Cardiac septum (tissue), 1 donor: ENCODE measurements around the gene IGSF23. TPM values are rescaled to one million over a fixed set of nuclear protein-coding genes. Genes with fewer than 3 reads are reported as not detected.
"Not testable (repeated sequence)": the region's sequence is repeated elsewhere in the genome, so short reads cannot be mapped to it uniquely, and the experiment has no call there.

Source experiments
- DNase-seq: peaks from one replicate; pipeline ENCODE4 v3.0.0-alpha.2; 2020; ENCODE audit warnings: low spot score
- intact Hi-C: fragments of 100-400 bp; cut with DNase I; formaldehyde crosslinking; loops from one replicate; pipeline ENCODE4 v1.14.0; 2022
- total RNA-seq: library from RNA; stranded (reverse); fragmentation: NEBNext Ultra II Directional; extraction: Animal tissue kit (Norgen Biotek cat#: 25700); gene quantifications from one replicate; pipeline ENCODE4 v1.2.1, GENCODE V29; 2021
- donor health status: DM: no; HTN: no; CAD: no.

Gene IGSF23
- total RNA-seq, 1 donor from 2014 or later, result not detected

DNA sequence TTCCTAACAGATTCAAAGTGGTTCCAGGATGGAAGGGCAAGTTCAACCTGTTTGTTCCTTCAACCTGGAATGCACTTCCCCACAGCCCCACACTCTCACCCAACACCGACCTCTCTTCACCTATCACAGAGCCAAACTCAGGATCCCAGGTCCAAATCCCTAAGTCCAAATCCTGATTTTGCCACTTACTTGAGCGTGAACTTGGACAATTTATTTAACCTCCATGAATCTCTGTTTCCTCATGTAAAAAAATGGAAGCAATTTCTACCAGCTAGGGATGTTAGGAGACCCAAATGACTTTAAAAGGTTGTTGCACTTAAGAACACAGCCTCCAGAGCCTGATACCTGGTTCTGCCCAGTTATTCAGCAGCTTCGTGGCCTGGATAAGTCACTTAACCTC lies 5.4 kb upstream of the IGSF23 start:
- no peak for DNase-seq
- intact Hi-C loops, result no loop called here

DNA sequence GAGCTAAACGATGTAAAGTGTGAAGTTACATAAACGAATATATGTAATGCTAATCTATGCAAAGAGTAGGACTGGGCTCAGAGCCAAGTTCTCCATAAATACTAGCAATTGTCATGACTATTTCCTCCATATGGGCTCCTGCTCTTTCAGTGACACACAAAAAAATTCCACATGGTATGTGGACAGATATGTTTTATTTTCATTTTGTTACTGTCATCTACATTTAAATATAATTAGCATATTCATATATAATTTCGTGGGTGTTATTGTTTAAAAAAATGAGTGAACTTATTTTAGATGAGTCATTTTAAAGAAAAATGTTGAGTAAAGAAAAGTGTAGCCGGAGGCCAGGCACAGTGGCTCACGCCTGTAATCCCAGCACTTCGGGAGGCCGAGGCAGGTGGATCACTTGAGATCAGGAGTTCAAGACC lies 5.0 kb upstream of the IGSF23 start:
- intact Hi-C loops, result no loop called here
- DNase-seq, result no peak

DNA sequence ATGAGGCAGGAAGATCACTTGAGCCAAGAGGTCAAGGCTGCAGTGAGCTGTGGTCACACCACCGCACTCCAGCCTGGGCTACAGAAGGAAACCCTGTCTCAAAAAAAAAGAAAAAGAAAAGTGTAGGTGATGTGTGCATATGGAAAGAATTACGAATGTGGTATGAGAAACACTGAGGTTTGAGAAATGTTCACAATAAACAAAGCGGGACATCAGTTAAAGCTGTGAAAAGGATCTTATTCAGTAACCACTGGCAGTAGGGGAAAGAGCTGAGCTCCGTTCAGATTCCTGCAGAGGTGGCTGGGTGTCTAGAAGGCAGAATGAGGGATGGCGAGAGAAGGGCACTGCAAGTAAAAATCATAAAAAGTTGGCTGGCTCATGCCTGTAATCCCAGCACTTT lies 4.1 kb upstream of the IGSF23 start:
- intact Hi-C loops, result no loop called here

DNA sequence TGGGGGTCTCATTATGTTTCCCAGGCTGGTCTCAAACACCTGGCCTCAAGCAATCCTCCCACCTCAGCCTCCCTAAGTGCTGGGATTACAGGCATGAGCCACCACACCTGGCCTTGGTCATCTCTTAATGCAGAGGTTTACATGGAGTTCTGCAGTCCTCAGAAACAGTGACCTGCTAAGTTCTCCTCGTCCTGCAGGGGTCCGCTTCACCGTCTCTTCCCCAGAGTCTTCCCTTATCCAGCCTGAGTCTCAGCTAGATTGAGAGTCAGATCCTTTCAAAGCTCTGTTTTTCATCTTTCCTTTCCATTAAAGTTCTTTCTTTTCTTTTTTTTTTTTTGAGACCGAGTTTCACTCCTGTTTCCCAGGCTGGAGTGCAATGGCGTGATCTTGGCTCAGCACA lies 2.9 kb upstream of the IGSF23 start:
- intact Hi-C loops, result not testable (repeated sequence)

More for the DNA sequence above, 4.1 kb upstream of the IGSF23 start:
- DNase-seq, result no peak

DNA sequence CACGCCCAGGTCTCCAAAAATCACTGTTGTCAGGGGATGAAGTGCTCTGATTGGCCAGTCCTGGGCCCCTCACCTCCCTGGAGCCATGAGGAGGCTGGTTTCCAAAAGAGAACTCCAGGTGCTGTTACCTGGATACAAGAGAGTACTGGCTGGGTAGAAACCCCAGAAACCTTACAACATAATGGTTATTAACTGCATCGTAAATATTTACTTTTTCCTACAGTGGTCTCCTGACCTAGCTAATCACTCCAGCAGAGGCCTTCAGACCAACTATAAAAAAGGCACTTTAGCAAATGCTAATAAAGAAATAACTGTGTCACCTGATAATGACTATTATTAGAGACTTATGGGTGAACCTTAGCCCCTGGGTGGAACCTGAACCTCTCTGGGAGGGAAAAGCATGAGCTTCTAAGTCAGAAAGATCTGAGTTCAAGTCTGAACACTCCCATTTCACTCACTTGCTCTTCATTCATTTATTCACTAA lies 1.5 kb upstream of the IGSF23 start:
- intact Hi-C loops, result no loop called here
- no peak for DNase-seq

More for the DNA sequence above, 2.9 kb upstream of the IGSF23 start:
- DNase-seq, result not testable (repeated sequence)

DNA sequence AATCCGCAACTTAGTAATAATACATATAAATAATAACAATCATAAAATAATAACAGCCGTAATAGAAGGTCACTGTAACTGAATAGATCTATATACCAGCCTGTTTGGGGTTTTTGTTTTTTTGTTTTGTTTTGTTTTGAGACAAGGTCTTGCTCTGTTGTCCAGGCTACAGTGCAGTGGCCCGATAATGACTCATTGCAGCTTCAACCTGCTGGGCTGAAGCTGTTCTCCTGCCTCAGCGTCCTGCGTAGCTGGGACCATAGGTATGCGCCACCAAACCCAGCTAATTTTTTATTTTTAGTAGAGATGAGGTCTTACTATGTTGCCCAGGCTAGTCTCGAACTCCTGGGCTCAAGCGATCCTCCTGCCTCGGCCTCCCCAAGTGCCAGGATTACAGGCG lies 950 bp downstream of the IGSF23 start:
- DNase-seq, result no peak
- intact Hi-C loops, result no loop called here

DNA sequence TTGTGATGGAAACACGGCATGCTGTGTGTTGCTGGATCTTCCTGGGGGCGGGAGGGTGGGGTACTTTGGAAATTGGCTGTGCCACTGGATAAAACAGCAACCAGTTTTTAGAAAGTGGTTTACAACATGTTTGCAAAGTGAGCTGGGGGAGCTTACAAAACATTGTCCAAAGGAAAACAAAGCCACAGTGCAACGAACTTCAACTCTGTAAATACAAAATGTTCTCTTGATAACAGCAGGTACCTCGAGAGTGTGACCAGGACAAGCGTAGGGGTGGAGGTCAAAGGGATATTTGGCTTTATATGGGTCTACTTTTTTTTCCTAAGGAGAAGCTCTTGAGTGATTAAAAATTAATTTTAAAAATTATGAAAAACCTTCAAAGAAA lies 2.5 kb downstream of the IGSF23 start:
- intact Hi-C loops, result no loop called here
- DNase-seq, result no peak

DNA sequence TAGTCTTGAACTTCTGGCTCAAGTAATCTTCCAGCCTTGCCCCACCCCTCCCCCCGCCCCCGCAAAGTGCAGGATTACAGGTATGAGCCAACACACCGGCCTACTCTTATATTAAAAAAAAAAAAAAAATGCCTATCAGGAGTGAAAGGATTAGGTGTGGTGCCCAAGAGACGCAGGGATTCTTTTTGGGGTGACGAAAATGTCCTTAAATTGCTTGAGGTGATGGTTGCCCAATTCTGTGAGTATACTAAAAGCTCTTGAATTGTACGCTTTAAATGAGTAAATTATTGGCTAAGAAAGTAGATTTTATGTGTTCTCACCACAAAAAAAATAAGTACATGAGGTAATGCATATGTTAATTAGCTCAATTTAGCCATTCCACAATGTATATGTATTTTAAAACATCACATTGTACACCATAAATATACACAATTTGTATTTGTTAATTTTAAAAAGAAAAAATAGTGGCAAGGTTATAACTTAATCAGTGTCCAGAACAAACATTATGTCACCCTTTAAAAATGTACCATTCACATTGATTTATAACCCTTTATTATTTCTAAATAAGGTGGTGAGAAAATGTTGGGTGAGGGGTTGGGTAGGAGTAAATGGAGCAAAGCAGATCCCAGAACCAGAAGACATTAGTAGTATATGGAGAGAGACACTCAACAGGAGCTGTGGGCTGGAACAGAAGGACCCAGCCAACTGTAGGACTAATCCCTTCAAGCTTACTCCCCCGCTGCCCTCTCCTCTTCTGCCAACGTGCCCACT lies 3.9 kb downstream of the IGSF23 start:
- intact Hi-C loops, result no loop called here
- no peak for DNase-seq

DNA sequence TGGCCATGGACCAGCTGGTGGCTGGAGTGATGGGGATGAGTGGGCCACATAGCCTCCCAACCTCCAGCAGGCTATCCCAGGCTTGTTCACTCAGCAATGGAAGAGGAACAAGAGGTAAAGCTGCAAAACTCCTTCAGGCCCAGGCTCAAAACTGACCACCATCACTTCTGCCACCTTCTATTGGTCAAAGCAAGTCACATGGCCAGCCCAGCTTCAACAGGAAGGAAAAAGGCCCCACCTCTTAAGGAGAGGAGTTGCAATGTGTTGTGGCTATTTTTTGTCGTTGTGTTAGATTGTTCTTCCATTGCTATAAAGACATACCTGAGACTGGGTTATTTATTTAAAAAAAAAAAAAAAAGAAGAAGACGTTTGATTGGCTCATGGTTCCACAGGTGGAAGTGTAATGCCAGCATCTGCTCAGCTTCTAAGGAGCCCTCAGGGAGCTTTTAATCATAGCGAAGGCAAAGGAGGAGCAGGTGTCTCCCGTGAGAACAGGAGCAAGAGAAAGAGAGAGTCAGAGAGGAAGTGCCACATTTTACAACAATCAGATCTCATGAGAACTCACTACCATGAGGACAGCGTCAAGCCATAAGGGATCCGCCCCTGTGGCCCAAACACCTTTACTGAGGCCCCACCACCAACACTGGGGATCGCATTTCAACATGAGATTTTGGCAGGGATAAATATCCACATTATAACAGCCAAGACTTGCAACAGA lies 5.4 kb downstream of the IGSF23 start:
- no peak for DNase-seq
- intact Hi-C loops, result no loop called here

DNA sequence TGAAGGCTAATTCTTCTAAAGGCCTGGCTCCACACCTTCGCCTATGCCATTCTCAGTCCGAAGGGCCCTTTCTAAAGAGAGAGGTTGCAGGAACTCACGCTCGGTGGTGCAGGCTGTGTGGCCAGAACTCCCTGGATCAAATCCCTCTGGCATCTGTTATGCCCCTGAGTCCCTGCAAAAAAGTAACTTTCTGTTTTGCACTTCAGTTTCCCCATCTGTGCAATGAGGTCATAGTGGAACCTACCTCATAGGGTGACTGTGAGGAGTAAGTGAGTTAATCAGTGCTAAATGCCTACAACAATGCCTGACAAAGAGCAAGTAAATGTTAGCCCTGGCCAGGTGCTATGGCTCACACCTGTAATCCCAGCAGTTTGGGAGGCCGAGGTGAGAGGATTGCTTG lies 7.3 kb downstream of the IGSF23 start:
- intact Hi-C loops, result no loop called here
- no peak for DNase-seq

DNA sequence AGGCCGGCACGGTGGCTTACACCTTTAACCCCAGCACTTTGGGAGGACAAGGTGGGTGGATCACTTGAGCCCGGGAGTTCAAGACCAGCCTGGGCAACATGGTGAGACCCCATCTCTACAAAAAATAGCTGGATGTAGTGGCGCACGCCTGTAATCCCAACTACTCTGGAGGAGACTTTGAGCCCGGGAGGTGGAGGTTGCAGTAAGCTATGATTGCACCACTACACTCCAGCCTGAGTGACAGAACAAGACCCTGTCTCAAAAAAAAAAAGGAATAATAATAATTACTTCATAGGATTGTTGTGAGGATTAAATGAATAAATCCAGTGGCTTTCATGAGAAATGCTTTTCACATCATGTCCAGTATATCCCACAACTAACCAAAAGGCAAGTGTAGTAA lies 8.0 kb downstream of the IGSF23 start:
- no peak for DNase-seq
- intact Hi-C loops, result no loop called here

DNA sequence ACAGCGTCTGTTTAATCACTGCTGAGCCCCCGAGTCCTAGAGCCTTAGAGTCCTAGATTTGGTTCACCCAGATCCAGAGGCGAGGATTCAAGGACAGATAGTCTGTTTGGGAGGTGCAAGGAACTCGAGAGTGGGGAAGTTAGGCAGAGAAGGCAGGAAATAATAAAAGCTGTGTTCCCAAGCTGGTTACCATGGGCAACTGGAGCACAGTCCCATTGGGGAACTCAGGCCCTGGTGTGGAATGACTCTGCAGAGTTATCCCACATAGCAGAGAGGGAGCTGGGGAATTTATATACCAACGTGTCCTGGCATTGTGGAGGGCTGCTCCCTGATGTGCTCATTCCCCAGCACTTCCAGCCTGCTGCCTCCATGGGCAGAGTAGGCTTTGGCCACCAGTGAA lies 9.7 kb downstream of the IGSF23 start:
- intact Hi-C loops, result no loop called here
- no peak for DNase-seq

DNA sequence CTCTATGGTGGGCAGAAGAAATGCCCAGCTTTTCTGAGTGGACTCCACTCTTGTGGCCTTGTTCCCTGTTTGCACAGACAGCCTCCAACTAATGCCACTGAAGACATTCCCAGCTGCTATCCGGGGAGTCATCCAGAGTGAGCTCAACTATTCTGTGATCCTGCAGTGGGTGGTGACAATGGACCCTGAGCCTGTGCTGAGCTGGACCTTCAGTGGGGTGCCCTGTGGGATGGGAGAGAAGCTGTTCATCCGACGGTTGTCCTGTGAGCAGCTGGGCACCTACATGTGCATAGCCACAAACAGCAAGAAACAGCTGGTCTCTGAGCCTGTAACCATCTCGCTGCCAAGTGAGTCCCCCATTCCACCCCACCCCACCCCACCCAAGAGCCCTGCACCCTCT lies 10.3 kb downstream of the IGSF23 start:
- DNase-seq, result no peak
- intact Hi-C loops, result no loop called here

DNA sequence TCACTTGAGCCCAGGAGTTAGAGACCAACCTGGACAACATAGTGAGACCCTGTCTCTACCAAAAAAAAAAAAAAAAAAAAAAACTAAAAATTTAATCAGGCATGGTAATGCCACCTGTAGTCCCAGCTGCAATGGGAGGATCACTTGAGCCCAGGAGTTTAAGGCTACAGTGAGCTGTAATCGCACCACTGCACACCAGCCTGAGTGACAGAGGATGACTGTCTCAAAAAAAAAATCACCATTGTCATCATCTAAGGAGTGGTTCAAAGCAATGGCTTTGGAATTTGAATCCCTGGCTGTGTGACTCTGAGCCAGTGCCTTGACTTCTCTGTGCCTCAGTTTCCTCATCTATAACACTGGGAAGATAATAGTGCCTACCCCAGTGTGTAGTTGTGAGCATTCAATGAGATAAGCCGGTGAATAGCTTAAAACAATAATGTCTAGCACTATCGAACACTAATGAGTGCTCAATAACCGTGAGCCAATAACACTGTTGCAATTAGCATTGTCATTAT lies 11.5 kb downstream of the IGSF23 start:
- DNase-seq, result no peak
- intact Hi-C loops, result no loop called here

DNA sequence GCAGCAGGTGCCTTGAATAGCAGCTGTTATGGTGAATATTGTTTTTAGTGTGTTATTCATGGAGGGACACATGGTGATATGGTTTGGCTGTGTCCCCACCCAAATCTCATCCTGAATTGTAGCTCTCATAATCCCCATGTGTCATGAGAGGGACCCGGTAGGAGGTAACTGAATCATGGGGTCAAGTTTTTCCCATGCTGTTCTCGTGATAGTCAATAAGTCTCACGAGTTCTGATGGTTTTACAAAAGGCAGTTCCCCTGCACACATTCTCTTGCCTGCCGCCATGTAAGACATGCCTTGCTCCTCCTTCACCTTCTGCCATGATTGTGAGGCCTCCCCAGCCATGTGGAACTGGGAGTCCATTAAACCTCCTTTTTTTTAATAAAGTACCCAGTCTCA lies 12.3 kb downstream of the IGSF23 start:
- DNase-seq, intact Hi-C loops: not testable (repeated sequence)

DNA sequence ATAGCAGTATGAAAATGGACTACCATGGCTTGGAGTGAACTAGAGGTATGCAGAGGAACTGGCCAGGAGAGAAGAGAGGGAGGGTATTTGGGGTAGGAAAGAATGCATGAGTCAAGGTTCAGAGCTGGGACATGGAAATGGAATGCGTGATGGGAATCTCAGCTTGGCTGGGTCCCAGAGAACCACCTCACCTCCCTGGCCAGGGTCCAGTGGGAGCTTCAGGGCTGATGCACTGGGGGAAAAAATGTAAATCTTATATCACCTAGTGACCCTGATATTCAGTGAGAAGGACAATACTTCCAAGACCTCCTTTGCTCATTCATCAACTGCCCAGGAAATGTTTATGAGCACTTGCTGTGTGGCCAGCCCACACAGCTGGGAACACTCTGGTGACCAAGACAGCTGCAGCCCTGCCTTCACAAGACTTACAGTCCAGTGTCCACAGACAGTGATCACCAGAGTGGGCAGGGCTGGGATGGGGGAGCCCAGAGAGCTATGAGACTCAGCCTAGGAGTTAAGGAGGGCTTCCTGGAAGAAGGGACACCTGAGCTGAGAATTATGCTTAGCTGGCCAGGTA lies 12.8 kb downstream of the IGSF23 start:
- intact Hi-C loops, result no loop called here

DNA sequence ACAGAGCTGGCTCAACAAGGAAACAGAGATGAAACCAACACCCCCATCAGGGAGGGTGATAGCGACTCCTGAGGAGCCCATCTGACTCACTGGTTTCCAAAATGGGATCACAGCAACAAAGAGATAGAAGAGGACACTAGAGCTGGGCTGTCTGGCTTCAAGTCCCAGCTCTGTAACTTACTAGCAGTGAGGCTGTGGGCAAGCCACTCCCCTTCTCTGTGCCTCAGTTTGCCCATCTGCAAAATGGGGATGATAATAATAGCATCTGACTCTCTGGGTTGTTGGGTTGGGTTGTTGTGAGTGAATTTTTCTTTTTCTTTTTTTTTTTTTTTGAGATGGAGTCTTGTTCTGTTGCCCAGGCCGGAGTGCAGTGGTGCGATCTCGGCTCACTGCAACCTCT lies 14.3 kb downstream of the IGSF23 start:
- intact Hi-C loops, result no loop called here

More for the DNA sequence above, 12.8 kb downstream of the IGSF23 start:
- no peak for DNase-seq

DNA sequence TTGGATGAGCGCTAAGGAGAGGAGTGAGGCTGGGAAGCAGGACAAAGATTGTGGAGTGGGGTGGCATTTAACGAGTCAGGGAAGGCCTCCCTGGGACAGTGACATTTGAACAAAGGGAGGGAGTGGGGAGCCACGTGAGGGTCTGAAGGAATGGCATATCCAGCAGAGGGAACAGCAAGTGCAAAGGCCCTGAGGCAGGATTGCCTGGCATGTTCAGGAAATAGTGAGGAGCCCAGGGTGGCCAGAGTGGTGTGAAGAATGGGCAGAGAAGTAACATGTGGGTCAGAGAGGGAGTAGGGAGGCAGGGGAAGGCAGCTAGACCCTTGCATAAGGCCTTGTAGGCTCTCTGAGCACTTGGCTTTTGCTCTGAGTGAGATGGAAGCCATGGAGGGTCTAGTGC lies 15.4 kb downstream of the IGSF23 start:
- no peak for DNase-seq

More for the DNA sequence above, 14.3 kb downstream of the IGSF23 start:
- no peak for DNase-seq

DNA sequence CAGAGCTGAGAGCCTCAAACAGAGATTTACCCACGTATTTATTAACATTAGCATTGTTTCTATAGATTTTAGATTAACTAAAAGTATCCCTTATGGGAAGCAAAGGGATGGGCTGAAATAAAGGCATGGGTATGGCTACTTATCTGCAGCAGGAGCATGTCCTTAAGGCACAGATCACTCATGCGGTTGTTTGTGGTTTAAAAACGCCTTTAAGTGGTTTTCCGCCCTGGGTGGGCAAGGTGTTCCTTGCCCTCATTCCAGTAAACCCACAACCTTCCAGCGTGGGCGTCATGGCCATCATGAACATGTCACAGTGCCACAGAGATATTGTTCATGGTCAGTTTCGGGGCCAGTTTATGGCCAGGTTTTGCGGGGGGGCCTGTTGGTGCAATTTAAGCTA lies 18.2 kb downstream of the IGSF23 start:
- DNase-seq, intact Hi-C loops: not testable (repeated sequence)

More for the DNA sequence above, 15.4 kb downstream of the IGSF23 start:
- intact Hi-C loops, result no loop called here

DNA sequence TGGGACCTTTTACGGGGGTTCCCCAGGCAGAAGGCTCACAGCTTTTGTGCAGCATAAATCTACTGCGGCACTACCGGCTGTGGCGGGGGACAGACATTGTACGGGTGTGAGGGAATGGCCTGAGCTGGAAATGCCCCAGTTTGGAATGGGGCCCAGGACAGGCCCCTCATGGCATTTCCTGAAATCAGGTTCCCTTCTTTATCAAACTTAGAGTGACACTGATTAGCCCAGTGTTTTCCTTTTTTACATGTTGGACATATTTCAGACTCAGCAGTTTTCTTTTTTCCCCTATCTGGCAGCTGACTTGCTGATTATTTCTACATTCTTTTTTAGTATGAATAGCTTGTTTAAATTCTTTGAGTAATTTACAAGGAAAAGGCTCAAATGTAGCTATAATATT lies 20.7 kb downstream of the IGSF23 start:
- intact Hi-C loops, DNase-seq: not testable (repeated sequence)
